Measurements from ENCODE around the gene TRAP1.
A peak's percentile ranks its signal among the peaks of the same experiment; 100 is the strongest.
"Not testable (repeated sequence)": the region's sequence is repeated elsewhere in the genome, so short reads cannot be mapped to it uniquely, and the experiment has no call there.

The TRAP1 gene

GRCh38 chr16:3612510-3613466, 104.5 kb downstream of the TRAP1 start:
- no peak for DNase-seq (ENCODE audit: low spot score)

GRCh38 chr16:3611146-3611975, 106.0 kb downstream of the TRAP1 start, which contains the start of gene SLX4:
SLX4 (minus strand) TSS chr16:3611606; CDS start chr16:3608964, 2,642 bp downstream.
- DNase-seq (ENCODE audit: low spot score), result peak; percentile 100
- in situ Hi-C loops (cut with MboI; ENCODE audit: low pct_unique_long_range_greater_than_20kb, low sequenced_read_pairs, unreplicated experiment), result no loop called here
- TF ChIP-seq CTCF (IDR thresholded peaks at IDR 0.05; ENCODE audit: extremely low read depth, insufficient read depth, missing control alignments), result no peak

More at GRCh38 chr16:3612510-3613466, 104.5 kb downstream of the TRAP1 start:
- in situ Hi-C loops (cut with MboI; ENCODE audit: low pct_unique_long_range_greater_than_20kb, low sequenced_read_pairs, unreplicated experiment), result no loop called here
- TF ChIP-seq CTCF (IDR thresholded peaks at IDR 0.05; ENCODE audit: extremely low read depth, insufficient read depth, missing control alignments), result no peak

DNA sequence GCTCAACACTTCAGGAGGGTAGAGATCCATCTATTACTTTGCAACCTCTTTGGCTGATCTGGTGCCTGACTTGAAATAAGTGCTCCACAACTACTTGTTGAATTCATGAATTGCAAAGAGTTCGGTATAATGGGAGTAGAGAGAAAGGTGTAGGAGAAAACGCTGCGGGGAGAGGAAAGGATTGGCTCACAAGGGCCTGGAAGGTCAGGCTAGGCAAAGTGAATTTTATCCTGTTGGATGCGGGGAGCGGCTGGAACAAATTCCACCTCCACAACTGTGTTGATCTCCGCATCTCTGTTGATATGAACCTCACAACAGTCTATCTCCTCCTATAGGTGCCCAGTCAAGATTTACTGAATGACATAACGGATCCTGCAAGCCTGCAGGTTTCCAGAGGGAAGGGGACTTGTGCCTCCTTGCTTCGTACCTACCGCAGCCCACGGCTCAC, 106.6 kb downstream of the TRAP1 start:
- peak; percentile 30 for DNase-seq (ENCODE audit: low spot score)
- in situ Hi-C loops (cut with MboI; ENCODE audit: low pct_unique_long_range_greater_than_20kb, low sequenced_read_pairs, unreplicated experiment), result no loop called here
- no peak for TF ChIP-seq CTCF (IDR thresholded peaks at IDR 0.05; ENCODE audit: extremely low read depth, insufficient read depth, missing control alignments)

DNA sequence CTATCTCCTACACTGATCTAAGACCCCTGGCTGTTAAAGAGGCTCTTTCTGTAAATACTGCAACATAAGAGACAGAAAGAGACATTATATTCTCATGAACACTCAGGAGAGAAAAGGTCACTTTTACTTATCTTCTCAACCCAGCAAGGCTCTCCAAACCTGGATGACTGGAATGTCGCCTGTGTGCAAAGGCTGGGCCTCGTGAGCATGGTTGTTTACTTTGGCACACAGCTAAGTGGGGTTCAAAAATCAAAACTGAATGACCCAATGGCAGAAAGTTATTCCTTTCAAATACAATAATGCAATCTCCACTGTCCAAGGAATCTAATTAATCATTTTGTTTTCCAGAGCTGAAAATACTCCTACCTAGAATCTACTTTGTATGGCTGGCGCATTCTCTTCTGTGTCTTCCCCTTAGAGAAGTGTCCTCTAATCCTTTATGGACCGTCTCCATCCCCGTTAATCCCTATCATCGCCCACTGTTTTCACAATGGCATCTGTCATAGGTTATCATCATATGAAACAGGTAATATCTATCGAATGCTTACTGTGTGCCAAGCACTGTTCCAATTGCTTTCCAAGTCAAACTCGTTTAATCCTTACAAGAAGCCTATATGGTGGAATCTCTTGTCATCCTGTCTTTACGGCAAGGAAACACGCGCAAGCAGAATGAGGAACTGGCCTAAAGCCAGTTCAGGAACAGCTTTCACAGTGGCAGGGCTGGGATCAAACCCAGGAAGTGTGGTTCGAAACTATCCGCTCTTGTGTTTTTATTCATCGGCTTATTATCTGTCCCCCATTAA, 107.2 kb downstream of the TRAP1 start:
- DNase-seq (ENCODE audit: low spot score), result no peak
- TF ChIP-seq CTCF (IDR thresholded peaks at IDR 0.05; ENCODE audit: extremely low read depth, insufficient read depth, missing control alignments), result no peak
- in situ Hi-C loops (cut with MboI; ENCODE audit: low pct_unique_long_range_greater_than_20kb, low sequenced_read_pairs, unreplicated experiment), result no loop called here

GRCh38 chr16:3608976-3609375, 108.3 kb downstream of the TRAP1 start:
- in situ Hi-C loops (cut with MboI; ENCODE audit: low pct_unique_long_range_greater_than_20kb, low sequenced_read_pairs, unreplicated experiment); DNase-seq (ENCODE audit: low spot score): not testable (repeated sequence)

- in situ Hi-C loops (cut with MboI; ENCODE audit: low pct_unique_long_range_greater_than_20kb, low sequenced_read_pairs, unreplicated experiment), result no loop called here
- no peak for TF ChIP-seq CTCF (IDR thresholded peaks at IDR 0.05; ENCODE audit: extremely low read depth, insufficient read depth, missing control alignments)
- no peak for DNase-seq (ENCODE audit: low spot score)
Observed at GRCh38 chr16:3608069-3608468, 109.3 kb downstream of the TRAP1 start.
